GM18909 (cell line): ENCODE results near the gene C2orf68.
A peak's percentile ranks its signal among the peaks of the same experiment; 100 is the strongest.
"Not testable (repeated sequence)": the region's sequence is repeated elsewhere in the genome, so short reads cannot be mapped to it uniquely, and the experiment has no call there.

Experiments
- ATAC-seq: cut with Tn5 transposase; IDR thresholded peaks from one replicate; pipeline ENCODE4 v1.9.1; 2021; ENCODE audit warnings: mild to moderate bottlenecking; ENCODE audit not compliant: unreplicated experiment, poor library complexity

C2orf68 gene

GRCh38 chr2:85635011-85635410 lies 23.1 kb upstream of the C2orf68 start:
- ATAC-seq: no peak

DNA sequence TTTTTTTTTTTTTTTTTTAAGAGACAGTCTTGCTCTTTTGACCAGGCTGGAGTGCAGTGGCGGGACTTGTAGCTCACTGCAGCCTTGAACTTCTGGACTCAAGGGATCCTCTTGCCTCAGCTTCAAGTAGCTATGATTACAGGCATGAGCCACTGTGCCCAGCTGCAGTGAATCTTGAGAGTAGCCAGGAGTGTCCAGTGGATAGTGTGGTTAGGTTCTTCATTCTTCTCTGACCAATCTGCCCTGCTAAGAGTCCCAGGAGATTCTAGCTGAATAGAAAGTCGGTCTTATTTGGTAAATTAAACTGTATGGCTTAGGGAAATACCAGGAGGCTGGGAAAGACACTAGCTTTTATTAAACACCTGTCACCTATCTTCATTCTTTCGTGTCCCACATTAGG lies 19.4 kb upstream of the C2orf68 start:
- ATAC-seq: no peak

- ATAC-seq: no peak
Measured at GRCh38 chr2:85628658-85629057, 16.8 kb upstream of the C2orf68 start.

GRCh38 chr2:85623991-85624390 lies 12.1 kb upstream of the C2orf68 start:
- no peak for ATAC-seq

GRCh38 chr2:85621338-85621737 lies 9.5 kb upstream of the C2orf68 start:
- no peak for ATAC-seq

DNA sequence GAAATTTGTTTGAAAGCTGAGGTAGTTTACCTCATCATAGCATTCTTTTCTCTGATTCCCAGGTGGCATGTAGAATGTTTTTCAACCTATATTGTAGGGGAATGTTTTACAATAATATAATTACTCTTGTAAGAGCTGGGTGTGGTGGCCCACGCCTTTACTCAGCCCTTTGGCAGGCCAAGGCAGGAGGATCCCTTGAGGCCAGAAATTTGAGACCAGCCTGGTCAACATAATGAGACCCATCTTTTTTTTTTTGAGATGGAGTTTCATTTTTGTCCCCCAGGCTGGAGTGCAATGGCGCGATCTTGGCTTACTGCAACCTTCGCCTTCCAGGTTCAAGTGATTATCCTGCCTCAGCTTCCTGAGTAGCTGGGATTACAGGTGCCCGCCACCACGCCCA lies 7.8 kb upstream of the C2orf68 start:
- ATAC-seq: no peak

GRCh38 chr2:85617723-85618122 lies 5.9 kb upstream of the C2orf68 start:
- ATAC-seq: not testable (repeated sequence)

- no peak for ATAC-seq
Measured at GRCh38 chr2:85615413-85615728, 3.5 kb upstream of the C2orf68 start.

DNA sequence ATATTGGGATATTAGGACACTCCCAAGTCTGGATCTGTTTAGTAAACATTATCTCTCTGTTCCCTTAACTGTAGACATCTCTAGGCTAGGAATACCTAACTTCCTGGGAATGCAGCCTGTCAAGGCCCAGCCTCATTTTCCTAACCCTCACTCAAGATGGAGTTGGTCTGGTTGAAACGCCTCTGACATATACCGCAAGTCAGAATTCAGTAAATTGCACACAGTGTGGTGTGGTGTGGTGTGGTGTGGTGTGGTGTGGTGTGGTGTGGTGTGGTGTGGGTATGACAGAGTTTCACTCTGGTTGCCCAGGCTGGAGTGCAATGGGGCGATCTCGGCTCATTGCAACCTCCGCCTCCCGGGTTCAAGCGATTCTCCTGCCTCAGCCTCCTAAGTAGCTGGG lies 2.9 kb upstream of the C2orf68 start:
- ATAC-seq: not testable (repeated sequence)

- no peak for ATAC-seq
Measured at GRCh38 chr2:85613717-85614515, 2.0 kb upstream of the C2orf68 start.

DNA sequence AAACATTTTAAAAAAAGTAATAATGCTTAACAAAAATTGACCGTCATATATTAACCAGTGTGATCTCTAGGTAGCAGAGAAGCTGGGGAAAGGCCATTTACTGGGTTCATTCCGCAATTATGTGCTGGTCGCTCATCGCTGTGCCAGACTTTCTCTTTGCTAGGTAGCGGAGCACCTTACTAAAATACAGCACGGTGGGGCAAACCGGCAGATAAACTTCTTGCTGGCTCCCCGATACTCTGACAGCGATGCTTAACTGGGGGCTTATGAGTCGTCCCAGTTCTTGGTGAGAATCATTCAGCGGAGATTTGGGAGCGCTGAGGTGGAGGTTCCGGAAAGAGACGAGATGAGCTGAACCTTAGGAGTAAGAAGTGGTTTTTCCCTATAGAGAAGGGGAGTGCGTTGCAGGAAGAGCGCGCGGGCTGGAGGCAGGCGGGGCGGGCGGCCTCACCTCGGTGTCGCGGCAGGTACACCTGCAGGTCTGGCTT lies 605 bp downstream of the C2orf68 start:
- peak; percentile 20 for ATAC-seq

DNA sequence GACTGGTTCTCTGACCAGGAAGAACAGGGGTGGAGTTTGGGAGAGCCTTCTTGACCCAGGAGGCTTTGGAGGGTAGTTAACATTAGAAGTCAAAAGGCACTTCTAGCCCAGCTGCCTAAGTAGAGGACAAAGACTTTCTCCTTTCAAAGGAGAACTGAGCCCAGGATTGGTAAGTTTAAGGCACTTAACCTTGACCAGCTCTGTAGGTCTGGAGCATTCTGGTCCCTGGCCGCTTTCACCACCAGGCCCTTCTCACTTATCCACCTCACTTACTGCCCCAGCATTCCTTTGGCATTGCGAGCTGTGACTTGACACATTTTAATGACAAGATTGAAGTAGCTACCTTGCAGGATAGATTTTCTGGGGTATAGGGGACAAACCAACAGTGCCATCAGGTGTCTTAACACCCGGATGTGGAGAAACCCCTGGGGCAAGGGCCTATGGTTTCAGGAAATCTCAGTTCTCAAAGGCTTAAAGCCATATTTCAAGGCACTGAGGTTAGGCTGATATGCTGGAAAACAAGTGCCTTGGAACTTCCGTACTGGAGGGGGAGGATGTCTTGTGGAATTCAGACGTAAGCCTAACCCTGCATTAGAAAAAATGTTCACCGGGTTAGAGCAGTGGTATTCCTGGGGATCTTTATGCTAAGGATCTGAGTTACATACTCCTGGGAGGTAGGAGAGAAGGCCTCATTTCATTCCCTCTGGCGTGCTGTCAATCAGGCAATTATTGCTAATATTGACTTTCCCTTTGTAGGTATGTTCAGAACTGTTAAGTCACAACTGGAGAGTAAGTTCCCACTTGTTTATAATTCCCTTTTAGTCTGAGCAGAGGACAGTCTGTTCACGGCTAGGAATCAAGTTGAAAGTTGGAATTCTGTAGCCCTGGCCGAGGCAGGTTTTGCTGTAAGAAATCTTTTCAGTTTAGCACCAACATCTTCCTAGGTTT lies 4.3 kb downstream of the C2orf68 start:
- ATAC-seq: no peak

DNA sequence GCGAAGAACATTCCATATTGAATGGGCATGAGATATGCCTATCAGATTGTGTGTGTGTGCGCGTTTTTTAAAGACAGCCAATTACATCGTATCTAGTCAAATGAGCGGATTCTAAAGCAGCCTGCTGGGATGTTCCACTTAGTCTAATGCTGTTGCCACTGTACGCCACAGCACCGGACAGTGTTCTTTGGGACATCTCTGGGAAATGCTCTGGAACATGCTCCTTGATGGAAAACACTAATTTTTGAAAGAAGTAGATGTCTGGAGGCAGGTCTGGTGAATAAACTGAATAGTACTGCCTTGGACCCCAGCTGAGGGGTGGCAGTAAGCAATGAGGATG lies 5.8 kb downstream of the C2orf68 start:
- no peak for ATAC-seq

DNA sequence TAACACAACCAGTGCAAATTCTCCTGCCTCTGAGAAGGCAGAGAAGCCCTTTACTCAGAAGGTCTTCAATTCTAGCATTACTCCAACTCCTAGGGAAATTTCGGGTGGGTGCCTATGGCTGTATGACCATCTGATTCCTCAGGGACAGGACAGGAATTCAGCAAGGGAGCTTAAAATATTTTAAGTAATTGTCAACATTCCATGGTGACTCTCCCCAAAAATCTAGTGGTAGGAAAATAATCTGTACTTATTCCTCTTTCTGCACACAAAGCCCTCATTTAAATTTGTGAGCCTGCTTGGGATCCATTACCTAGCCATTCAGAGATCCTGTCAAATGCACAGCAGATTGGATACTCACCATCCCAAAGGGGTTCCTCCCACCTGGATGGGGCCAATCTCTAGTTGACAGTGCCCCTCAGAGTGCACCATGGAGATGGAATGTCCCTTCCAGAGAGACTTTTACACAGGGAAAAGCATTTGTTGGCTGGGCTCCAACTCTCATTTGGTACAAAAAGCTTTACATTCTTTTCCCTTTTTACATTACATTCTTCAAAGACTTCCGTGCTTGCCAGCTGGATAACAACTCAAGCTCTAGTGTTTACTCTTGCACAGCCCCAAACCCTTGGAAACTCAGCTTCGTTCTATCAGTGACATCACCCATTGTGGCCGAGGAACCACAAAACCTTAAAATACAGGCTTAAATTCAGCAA lies 6.3 kb downstream of the C2orf68 start:
- ATAC-seq: no peak

DNA sequence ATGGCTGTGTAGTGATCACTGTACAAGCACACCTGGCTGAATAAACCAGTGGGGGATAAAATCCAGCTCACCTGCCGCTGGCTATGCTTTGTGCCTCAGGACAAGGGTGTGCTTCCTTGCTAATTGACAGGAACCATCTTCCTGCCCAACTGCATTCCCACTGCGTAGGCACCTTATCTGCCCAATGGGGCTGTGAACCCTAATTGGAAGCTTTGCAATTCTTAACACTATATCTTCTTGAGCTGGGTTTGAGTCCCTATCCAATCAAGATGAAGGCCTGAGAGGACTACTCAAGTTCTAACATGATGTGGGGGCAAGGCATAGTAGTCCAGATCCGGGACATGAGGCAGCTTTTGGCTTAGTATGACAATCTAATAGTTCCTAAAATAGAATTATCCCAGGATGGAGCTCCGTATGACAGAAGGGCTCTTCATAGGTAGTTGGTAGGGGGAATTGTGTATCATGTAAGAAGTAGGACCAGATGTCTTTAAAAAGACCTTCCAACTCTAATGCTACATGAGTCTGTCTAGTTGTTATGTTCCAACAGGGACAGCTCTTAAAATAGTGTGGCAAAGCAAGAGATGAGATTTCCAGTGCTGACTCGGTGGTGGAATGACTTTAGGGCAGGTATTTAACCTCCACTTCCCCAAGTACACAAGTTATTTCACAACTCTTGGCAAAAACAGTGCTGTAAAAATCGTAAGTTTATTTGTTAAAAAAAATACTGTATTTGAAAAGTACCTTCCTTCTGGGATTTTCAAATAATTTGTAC lies 7.1 kb downstream of the C2orf68 start:
- ATAC-seq: no peak

GRCh38 chr2:85604133-85604444 lies 7.8 kb downstream of the C2orf68 start:
- not testable (repeated sequence) for ATAC-seq

DNA sequence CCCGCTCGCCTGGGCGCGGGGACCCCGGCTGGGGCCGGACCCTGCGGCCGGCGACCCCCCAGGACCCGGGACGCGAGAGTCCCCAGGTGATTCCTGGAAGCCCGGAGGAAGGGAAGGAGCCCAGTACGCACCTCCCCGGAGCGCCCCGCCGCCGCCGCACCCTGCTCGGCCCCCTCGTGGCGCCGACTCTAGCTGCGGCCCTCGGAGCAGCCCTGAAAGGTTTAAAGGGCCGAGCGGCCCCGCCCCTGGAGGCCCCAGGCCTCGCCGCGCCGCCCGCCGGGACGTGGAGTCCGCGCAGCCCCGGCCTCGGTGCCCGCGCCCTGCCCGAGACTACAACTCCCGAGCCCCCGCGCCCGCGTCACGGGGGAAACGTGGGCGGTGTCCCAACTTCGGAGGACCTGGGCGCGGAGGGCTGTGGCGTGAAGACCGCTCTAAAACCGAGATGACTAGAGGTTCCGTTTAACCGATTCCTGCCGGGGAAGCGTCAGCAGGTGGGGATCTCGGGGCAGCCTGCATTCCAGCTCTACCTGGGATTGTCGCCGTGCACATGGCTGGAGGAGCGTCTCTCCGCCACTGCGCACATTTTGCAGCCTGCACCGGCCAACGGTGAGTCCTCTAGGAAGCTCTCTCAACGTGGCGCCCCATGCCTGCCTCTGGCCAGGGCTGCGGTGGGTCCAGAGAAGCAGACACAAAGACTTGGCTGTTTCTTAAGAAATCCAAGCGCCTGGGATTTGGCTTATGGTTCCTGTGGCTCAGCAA lies 9.2 kb downstream of the C2orf68 start, which contains the start of gene TMEM150A:
Gene TMEM150A (minus strand): TSS at position 223 of the 759 bp plus-strand sequence. CDS start 750 bp downstream, outside the sequence.
- peak; percentile 95 for ATAC-seq

DNA sequence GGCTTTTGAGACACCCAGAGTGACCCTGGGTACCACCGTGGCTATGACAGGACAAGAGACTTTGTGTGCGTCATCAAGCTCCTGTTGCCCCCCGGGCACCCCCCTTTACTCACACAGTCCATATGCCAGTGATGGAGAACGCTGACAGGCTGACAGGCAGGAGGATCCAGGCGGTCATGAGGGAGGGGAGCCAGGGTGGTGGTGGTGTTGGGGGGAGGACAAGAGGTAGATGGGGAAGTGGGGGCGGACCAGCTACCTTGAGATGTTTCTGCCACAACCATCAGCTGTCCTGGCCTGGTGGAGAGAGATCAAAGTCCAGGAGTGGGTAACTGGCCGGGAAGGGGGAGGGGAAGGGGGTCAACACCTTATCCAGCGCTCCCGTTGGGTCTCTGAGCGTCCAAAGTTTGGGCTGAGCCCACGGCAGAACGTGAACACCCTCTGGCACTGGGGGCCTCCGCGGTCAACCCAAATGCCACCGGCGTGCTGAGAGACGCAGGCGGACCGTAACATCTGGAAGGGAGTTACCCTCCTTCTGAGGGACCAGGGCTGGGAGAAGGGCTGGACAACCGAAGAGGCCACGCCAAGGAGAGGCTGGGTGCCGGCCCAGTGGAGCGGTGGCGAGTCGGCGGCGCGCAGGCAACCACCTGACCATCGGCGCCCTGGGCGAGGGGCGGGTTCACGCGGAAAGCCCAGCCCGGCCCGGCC lies 9.9 kb downstream of the C2orf68 start:
- peak; percentile 42 for ATAC-seq
